ENCODE measurements around the gene CAMTA1. TPM values are rescaled to one million over a fixed set of nuclear protein-coding genes. Genes with fewer than 3 reads are reported as not detected.

Gene CAMTA1
- total RNA-seq, 1 experiment from 2014 or later = 105 TPM

- no peak for DNase-seq (ENCODE audit: low read depth)
Measured at GRCh38 chr1:7570311-7570710, 785.1 kb downstream of the CAMTA1 start.

GRCh38 chr1:7572654-7573152 is 787.4 kb downstream of the CAMTA1 start:
- no peak for DNase-seq (ENCODE audit: low read depth)

GRCh38 chr1:7573481-7573880 is 788.2 kb downstream of the CAMTA1 start:
- no peak for DNase-seq (ENCODE audit: low read depth)

GRCh38 chr1:7574121-7575040 is 789.1 kb downstream of the CAMTA1 start:
- DNase-seq (ENCODE audit: low read depth) = no peak

GRCh38 chr1:7575041-7575400 is 789.8 kb downstream of the CAMTA1 start:
- DNase-seq (ENCODE audit: low read depth) = no peak

GRCh38 chr1:7576946-7577657 is 791.8 kb downstream of the CAMTA1 start:
- DNase-seq (ENCODE audit: low read depth) = peak; percentile 34

- DNase-seq (ENCODE audit: low read depth) = no peak
Measured at GRCh38 chr1:7578206-7578605, 793.0 kb downstream of the CAMTA1 start.

GRCh38 chr1:7579016-7579415 is 793.8 kb downstream of the CAMTA1 start:
- no peak for DNase-seq (ENCODE audit: low read depth)

- no peak for DNase-seq (ENCODE audit: low read depth)
Measured at GRCh38 chr1:7579831-7580804, 794.9 kb downstream of the CAMTA1 start.

GRCh38 chr1:7580923-7581753 is 795.9 kb downstream of the CAMTA1 start:
- no peak for DNase-seq (ENCODE audit: low read depth)

- DNase-seq (ENCODE audit: low read depth) = no peak
Measured at GRCh38 chr1:7581754-7582459, 796.7 kb downstream of the CAMTA1 start.

GRCh38 chr1:7582460-7582972 is 797.3 kb downstream of the CAMTA1 start:
- no peak for DNase-seq (ENCODE audit: low read depth)

- no peak for DNase-seq (ENCODE audit: low read depth)
Measured at GRCh38 chr1:7583291-7584096, 798.2 kb downstream of the CAMTA1 start.

- no peak for DNase-seq (ENCODE audit: low read depth)
Measured at GRCh38 chr1:7584157-7584556, 798.9 kb downstream of the CAMTA1 start.

GRCh38 chr1:7584643-7585042 is 799.4 kb downstream of the CAMTA1 start:
- DNase-seq (ENCODE audit: low read depth) = no peak

GRCh38 chr1:7585216-7585907 is 800.1 kb downstream of the CAMTA1 start:
- DNase-seq (ENCODE audit: low read depth) = no peak

GRCh38 chr1:7586031-7586941 is 801.0 kb downstream of the CAMTA1 start:
- no peak for DNase-seq (ENCODE audit: low read depth)
